Omental fat pad (tissue), 4 donors: ENCODE measurements around the gene ARHGEF12. TPM values are rescaled to one million over a fixed set of nuclear protein-coding genes. Genes with fewer than 3 reads are reported as not detected.

Experiments used
- ATAC-seq: fragments of 150-250 bp; one replicate; pipeline ENCODE4 v1.9.1; 2016; ENCODE audit warnings: mild to moderate bottlenecking, moderate library complexity; ENCODE audit not compliant: low FRiP score
- DNase-seq: peaks from one replicate; pipeline ENCODE4 v3.0.0-alpha.2; 2019; ENCODE audit warnings: low spot score
- total RNA-seq, 4 donors: library from RNA; depleted of rRNA; stranded (reverse); fragments of >200 nt; gene quantifications; one replicate each; pipeline ENCODE4 v1.1.0, GENCODE V29; 2016
- TF ChIP-seq, protein P1 (sequence below), 3 donors: fragments of 450-650 bp; IDR thresholded peaks; one replicate each; pipeline ENCODE4 v1.5.1; 2016 to 2017; ENCODE audit warnings: antibody characterized with exemption in 3 of 3, mild to moderate bottlenecking in 3 of 3, moderate library complexity in 2 of 3

The ARHGEF12 gene
- total RNA-seq, 4 donors from 2014 or later = 69.8 to 137 (median 75.2) TPM

DNA sequence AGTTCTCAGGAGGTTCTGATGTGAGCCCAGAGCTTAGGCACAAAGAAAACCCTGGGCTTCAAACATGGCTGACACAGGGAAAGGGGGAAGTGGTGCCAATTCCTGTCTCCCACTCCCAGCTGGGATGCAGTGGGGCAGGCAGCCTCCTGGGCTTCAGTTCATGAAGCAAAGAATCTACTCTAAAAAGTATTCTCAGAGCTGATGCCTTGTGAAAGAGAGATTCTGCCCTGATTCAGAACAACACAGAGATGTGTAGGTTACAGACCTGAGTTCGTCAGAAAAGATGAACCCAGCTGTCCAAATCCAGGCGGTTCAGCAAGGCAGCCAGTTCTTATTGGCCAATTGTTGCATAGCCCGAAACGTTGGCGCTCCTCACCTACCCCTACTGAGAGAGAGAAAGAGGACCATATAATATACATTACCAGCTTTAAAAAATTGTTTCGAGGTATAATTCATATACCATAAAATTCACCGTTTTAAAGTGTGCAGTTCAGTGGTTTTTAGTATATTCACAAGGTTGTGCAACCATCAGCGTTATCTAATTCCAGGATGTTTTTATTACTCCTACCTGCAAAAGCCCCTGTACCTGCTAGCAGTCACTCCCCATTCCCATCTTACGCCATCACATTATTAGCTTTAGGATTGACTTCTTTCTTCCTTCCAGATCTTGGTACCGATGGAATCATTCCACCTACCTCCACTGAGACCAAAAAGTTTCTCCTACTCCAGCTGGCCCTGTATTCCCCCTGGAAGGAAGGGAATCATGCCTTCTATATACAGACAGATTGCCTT, 18.3 kb upstream of the ARHGEF12 start:
- DNase-seq (no peak), ATAC-seq (peak; percentile 21)
- TF ChIP-seq, protein P1, sequence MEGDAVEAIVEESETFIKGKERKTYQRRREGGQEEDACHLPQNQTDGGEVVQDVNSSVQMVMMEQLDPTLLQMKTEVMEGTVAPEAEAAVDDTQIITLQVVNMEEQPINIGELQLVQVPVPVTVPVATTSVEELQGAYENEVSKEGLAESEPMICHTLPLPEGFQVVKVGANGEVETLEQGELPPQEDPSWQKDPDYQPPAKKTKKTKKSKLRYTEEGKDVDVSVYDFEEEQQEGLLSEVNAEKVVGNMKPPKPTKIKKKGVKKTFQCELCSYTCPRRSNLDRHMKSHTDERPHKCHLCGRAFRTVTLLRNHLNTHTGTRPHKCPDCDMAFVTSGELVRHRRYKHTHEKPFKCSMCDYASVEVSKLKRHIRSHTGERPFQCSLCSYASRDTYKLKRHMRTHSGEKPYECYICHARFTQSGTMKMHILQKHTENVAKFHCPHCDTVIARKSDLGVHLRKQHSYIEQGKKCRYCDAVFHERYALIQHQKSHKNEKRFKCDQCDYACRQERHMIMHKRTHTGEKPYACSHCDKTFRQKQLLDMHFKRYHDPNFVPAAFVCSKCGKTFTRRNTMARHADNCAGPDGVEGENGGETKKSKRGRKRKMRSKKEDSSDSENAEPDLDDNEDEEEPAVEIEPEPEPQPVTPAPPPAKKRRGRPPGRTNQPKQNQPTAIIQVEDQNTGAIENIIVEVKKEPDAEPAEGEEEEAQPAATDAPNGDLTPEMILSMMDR (IDR thresholded peaks at IDR 0.05) = no peak

DNA sequence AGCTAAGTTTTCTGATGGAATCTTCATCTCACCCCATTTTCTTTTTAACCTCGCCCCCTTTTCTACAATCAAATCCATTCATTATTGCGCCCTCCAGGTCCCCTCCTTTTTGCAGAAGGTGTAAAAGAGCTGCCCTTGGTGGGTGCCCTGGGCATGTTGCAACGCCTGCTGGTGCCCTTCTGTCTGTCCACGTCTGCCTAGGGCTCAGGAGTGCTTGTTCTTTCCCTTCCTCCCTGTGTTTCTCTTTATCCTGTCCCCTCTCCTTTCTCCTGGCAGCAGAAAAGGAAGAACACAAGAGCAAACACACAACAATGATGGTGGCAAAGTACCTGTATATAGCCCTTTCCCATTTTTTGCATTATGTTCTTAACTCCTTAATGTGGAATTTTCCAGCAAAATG, 17.3 kb upstream of the ARHGEF12 start:
- TF ChIP-seq, protein P1 (IDR thresholded peaks at IDR 0.05) = no peak

DNA sequence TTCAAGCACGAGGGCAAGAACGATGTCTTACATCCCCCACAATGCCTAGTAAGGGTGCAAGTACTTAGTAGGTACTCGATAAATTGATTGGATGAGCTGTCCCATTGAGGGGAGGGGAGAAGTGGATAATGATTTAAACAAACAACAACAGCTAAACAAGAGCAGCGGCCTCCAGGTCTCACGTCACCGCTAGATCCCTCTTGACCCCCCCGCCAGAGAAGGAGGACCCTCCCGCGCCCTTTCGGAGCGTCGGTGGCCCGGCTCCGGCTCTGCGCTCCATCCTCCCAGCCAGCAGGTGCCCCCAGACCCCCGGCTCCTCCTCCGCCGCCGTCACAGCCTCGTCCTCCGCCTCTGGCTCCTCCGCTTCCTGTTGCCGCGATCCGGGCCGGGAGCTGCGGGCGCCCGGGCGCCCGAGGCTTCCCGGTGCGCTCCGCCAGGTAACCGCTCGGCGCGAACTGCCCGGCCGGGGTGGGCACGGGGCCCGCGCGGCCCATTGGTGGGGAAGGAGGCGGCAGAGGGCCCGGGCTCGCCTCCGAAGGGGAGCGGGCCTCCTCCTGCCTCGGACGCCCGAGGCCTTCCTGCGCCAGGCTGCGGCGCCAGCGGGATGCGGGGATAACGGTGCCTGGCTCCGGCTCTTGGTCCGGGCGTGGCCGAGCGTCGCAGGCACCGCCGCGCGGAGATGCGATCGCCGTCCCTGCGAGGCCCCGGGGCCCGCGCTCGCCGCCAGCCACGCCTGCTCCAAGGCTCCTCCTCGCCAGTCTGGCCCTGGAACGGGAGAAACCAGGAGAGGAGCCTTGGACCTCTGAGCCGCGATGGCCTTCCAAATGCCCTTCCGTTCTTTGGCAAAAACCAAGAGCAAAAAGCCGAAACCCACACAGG, 11.0 kb upstream of the ARHGEF12 start, which contains the start of gene TLCD5:
Gene TLCD5 (plus strand): TSS at position 368 of the 879 bp plus-strand sequence. CDS start 2,143 bp downstream, outside the sequence.
- TF ChIP-seq, protein P1 (IDR thresholded peaks at IDR 0.05) = no peak
- ATAC-seq = peak; percentile 76
- no peak for DNase-seq

More for the DNA sequence above, 17.3 kb upstream of the ARHGEF12 start:
- no peak for DNase-seq
- ATAC-seq = no peak

DNA sequence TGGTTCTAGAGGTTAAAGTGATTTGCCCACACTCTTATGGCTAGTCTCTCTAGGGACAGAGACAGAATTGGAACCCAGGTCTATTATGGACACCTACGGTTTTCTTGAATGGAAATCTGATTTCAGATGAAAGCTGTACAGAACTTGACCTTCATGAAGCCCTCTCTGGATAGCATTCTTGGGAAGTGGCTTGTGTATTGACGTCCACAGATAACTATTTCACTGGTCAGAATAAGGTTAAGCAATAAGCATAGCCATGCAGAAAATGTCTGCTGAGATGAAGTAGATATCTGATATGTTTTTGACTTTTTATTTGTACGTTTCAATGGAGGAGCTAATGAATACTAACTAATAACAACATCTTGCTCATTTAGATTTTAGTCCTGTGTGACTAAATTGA, 10.0 kb upstream of the ARHGEF12 start:
- TF ChIP-seq, protein P1 (IDR thresholded peaks at IDR 0.05) = no peak
- no peak for DNase-seq
- ATAC-seq = no peak

DNA sequence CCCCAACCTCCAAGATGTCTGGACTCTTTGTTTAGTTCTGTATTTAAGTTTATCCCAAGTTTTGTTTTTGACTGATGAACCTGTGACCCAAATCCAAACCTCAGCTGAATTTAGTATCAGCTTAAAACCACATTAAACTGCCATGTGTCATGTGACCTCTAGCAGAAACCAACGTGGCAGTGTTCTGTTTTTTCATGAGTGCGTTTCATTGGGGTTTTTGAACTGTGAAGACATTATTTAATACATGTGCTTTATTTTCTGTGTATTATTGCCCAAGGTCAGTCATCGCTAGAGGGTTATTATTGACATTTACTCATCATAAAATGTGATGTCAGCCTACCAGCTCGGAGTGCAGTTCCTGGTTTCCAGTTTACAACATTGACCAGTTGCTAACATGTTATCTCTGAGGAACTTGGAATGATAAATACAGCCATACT, 9.3 kb upstream of the ARHGEF12 start:
- TF ChIP-seq, protein P1 (IDR thresholded peaks at IDR 0.05) = no peak
- ATAC-seq (no peak), DNase-seq (no peak)

DNA sequence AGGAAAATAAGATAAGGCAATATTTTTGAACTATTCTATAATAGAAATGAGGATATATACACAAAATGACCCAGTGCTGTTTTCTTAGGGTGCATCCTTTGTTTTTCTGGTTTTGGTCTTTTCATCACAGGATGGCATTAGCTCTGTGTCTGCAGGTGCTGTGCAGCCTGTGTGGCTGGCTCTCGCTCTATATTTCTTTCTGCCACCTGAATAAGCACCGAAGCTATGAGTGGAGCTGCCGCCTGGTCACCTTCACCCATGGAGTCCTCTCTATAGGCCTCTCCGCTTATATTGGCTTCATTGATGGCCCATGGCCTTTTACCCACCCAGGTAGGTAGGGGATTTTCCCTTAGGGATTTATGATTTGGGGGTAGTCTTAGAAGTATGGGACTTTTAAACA, 8.9 kb upstream of the ARHGEF12 start:
- ATAC-seq = no peak
- TF ChIP-seq, protein P1 (IDR thresholded peaks at IDR 0.05) = no peak
- no peak for DNase-seq
